ENCODE results near the gene USP53.
"Not testable (repeated sequence)": the region's sequence is repeated elsewhere in the genome, so short reads cannot be mapped to it uniquely, and the experiment has no call there.

USP53 gene

DNA sequence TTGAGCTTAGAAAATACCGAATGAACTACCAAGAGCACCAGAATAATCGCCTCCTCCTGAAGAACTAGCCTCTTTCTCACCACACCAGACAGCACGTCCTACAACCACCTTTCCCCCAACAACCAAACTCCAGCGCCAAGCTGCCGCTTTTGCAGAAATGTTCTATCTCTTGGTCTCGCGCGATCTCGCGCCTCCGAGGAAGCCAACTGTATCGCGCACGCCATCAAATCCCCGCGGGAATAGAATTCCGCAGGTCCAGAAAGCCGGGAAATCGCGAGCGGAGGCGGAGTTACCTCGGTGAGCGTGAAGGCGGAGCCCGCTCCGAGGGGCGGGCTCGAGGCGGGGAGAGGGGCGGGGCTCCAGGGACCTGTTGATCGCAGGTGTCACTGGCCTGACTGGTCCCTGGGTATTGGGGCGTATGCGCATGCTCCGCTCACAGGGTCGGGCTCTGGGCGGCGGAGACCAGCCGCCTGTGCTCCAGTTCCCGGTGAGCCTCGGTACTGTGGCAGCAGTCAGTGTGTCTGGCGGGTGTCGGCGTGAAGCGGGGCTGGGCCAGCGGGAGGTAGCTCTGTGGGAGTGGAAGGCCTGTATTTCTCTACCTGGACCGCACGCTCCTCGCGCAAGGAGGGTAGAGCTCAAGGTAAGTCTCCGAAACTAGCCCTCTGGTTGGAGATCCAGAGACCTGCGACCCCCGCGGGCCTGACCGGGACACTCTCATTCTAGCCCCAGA is at the start of gene USP53:
TSS of gene USP53 (plus strand) at position 480 of the 730 bp plus-strand sequence. CDS start 27,047 bp downstream, outside the sequence.
- Histone ChIP-seq H3K9me3 (ENCODE audit: control insufficient read depth, low read depth, low read length) (no peaks in the 10 kb centered on the region), H3K9ac (ENCODE audit: low read length) (peak within 1 kb of the TSS; percentile 82), H3K4me3 (ENCODE audit: low read length) (peak within 1 kb of the TSS; percentile 80), H3K27ac (ENCODE audit: low read length) (peak within 1 kb of the TSS; percentile 88), H3K4me1 (ENCODE audit: control insufficient read depth, low read depth, low read length) (peaks cover 9% of the 10 kb centered on the region), H3K27me3 (ENCODE audit: control insufficient read depth, insufficient read depth, low read length) (peaks cover 13% of the 10 kb centered on the region), H3K36me3 (ENCODE audit: control insufficient read depth, low read depth, low read length) (no peaks in the 10 kb centered on the region)

DNA sequence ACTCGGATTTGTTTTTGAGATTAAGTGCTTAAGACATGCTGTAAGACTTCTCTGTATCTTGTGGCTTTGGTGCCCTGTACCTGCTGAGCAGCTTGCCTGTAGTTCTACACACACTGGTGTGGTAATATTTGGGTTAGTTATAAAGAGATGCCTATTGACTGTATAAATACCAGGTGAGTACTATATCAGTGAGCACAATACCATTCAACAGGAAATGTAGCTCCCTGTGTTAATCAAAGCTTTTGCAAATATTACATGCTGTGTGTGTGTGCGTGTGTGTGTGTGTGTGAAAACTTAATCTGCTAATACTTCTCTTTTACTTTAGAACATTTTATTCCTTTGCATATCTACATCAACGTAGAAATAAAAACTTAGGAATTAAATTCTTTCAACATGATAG is 46.7 kb upstream of the USP53 start:
- Histone ChIP-seq H3K4me3 (ENCODE audit: low read length) (no peak overlapping the region), H3K9ac (ENCODE audit: low read length) (no peak overlapping the region), H3K4me1 (ENCODE audit: control insufficient read depth, low read depth, low read length) (no peaks in the 10 kb centered on the region), H3K27ac (ENCODE audit: low read length) (no peak overlapping the region), H3K36me3 (ENCODE audit: control insufficient read depth, low read depth, low read length) (no peaks in the 10 kb centered on the region), H3K9me3 (ENCODE audit: control insufficient read depth, low read depth, low read length) (no peaks in the 10 kb centered on the region), H3K27me3 (ENCODE audit: control insufficient read depth, insufficient read depth, low read length) (no peaks in the 10 kb centered on the region)

DNA sequence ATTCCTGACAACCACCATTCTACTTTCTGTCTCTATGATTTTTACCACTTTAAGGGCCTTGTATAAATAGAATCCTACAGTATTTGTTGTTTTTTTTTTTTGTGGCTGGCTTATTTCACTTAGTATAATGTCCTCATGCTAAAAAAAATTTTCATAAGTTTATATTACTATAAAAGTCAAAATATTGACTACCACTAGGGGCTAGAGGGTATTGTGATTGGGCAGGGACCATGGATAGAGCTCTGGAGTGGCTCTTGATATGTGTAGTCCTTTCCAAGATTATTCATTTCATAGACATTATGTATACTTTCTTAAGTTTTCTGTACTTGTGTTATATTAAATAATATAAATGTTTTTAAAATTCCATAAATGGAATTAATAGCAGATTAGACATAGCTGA is 42.3 kb upstream of the USP53 start:
- H3K4me1 ChIP-seq (ENCODE audit: control insufficient read depth, low read depth, low read length) = no peaks in the 10 kb centered on the region
- H3K27me3 ChIP-seq (ENCODE audit: control insufficient read depth, insufficient read depth, low read length) = no peaks in the 10 kb centered on the region
- no peak overlapping the region for H3K27ac ChIP-seq (ENCODE audit: low read length)
- no peak overlapping the region for H3K9ac ChIP-seq (ENCODE audit: low read length)
- no peaks in the 10 kb centered on the region for H3K9me3 ChIP-seq (ENCODE audit: control insufficient read depth, low read depth, low read length)
- no peaks in the 10 kb centered on the region for H3K36me3 ChIP-seq (ENCODE audit: control insufficient read depth, low read depth, low read length)
- H3K4me3 ChIP-seq (ENCODE audit: low read length) = no peak overlapping the region

DNA sequence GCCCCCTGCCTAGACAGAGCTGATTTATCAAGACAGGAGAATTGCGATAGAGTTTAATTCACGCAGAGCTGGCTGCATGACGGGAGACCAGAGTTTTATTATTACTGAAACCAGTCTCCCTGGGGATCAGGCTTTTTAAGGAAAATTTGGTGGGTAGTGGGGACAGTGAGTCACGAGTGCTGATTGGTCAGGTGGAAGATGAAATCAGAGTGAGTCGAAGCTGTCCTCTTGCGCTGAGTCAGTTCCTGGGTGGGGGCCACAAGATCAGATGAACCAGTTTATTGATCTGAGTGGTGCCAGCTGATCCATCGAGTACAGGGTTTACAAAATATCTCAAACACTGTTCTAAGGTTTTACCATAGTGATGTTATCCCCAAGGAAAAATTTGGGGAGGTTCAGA is 40.3 kb upstream of the USP53 start:
- Histone ChIP-seq H3K4me1 (ENCODE audit: control insufficient read depth, low read depth, low read length) (no peaks in the 10 kb centered on the region), H3K9ac (ENCODE audit: low read length) (no peak overlapping the region), H3K9me3 (ENCODE audit: control insufficient read depth, low read depth, low read length) (no peaks in the 10 kb centered on the region), H3K4me3 (ENCODE audit: low read length) (no peak overlapping the region), H3K27me3 (ENCODE audit: control insufficient read depth, insufficient read depth, low read length) (no peaks in the 10 kb centered on the region), H3K27ac (ENCODE audit: low read length) (no peak overlapping the region), H3K36me3 (ENCODE audit: control insufficient read depth, low read depth, low read length) (no peaks in the 10 kb centered on the region)

DNA sequence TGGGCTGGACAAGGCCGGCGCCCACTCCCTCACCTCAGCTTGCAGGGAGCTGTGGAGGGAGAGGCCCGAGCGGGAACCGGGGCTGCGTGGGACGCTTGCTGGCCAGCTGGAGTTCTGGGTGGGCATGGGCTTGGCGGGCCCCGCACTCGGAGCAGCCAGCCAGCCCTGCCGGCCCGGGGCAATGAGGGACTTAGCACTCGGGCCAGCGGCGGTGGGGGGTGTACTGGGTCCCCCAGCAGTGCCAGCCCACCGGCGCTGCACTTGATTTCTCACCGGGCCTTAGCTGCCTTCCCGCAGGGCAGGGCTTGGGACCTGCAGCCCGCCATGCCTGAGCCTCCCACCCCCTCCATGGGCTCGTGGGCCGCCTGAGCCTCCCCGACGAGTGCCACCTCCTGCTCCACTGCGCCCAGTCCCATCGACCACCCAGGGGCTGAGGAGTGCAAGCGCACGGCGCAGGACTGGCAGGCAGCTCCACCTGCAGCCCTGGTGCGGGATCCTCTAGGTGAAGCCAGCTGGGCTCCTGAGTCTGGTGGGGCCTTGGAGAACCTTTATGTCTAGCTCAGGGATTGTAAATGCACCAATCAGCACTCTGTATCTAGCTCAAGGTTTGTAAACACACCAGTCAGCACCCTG is 38.7 kb upstream of the USP53 start:
- H3K9ac ChIP-seq (ENCODE audit: low read length); H3K27ac ChIP-seq (ENCODE audit: low read length); H3K9me3 ChIP-seq (ENCODE audit: control insufficient read depth, low read depth, low read length); H3K36me3 ChIP-seq (ENCODE audit: control insufficient read depth, low read depth, low read length); H3K27me3 ChIP-seq (ENCODE audit: control insufficient read depth, insufficient read depth, low read length); H3K4me1 ChIP-seq (ENCODE audit: control insufficient read depth, low read depth, low read length); H3K4me3 ChIP-seq (ENCODE audit: low read length): not testable (repeated sequence)

DNA sequence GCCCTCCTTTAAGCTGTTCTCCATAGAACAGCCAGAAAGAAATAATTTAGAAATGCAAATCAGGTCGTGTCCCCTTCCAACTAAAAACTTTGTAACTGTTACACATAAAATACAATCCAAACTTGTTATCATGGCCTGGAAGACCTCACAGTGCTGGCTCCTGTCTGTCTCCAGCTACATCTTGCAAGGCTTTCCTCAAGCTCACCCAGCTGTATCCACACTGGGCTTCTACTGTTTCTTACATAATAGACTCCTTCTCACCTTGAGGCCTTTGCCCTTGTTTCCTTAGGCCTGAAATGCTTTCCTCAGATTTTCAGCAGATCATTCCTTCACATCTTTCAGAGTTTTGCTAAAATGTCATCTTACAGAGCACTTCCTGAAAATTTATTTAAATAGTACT is 33.5 kb upstream of the USP53 start:
- H3K27me3 ChIP-seq (ENCODE audit: control insufficient read depth, insufficient read depth, low read length) = no peaks in the 10 kb centered on the region
- no peak overlapping the region for H3K27ac ChIP-seq (ENCODE audit: low read length)
- H3K36me3 ChIP-seq (ENCODE audit: control insufficient read depth, low read depth, low read length) = no peaks in the 10 kb centered on the region
- H3K4me1 ChIP-seq (ENCODE audit: control insufficient read depth, low read depth, low read length) = no peaks in the 10 kb centered on the region
- H3K4me3 ChIP-seq (ENCODE audit: low read length) = no peak overlapping the region
- H3K9ac ChIP-seq (ENCODE audit: low read length) = no peak overlapping the region
- H3K9me3 ChIP-seq (ENCODE audit: control insufficient read depth, low read depth, low read length) = no peaks in the 10 kb centered on the region

DNA sequence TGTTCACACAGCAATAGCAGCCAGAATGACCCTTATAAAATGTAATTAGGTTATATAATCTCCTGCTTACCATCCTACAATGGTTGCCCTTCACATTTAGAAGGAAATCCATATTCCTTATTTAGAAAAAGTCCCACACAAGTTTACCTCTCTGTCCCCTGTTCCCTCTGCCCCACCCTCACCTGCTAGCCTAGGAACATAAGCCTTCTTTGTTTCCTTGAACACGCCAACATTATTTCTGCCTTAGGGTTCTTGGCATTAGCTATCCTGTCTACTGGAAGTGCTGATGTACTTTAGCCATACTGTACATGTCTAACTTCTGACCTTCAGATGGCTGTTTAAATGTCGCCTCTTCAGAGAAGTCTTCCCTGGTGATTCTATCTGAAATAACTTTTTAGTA is 28.4 kb upstream of the USP53 start:
- Histone ChIP-seq H3K9me3 (ENCODE audit: control insufficient read depth, low read depth, low read length) (no peaks in the 10 kb centered on the region), H3K4me1 (ENCODE audit: control insufficient read depth, low read depth, low read length) (no peaks in the 10 kb centered on the region), H3K27ac (ENCODE audit: low read length) (no peak overlapping the region), H3K27me3 (ENCODE audit: control insufficient read depth, insufficient read depth, low read length) (no peaks in the 10 kb centered on the region), H3K9ac (ENCODE audit: low read length) (no peak overlapping the region), H3K4me3 (ENCODE audit: low read length) (no peak overlapping the region), H3K36me3 (ENCODE audit: control insufficient read depth, low read depth, low read length) (no peaks in the 10 kb centered on the region)

DNA sequence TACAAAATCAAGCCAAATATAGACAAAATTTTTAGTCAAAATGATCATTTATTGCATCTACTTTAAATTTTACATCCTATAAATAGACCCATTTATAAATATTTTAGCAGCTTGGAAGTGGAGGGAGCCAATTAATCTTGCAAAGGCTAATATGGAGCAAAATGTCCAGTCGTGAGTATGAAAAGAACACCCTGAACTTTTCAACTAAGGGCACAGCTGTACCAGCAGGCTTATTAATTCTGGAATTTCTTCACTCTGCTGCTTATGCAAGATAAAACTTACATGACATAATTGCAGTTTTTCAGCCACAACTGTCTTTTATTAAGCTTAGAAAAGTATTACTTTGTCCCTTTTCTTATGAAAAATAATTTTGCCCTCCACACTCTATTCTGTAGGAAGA is 22.9 kb upstream of the USP53 start:
- no peaks in the 10 kb centered on the region for H3K36me3 ChIP-seq (ENCODE audit: control insufficient read depth, low read depth, low read length)
- no peak overlapping the region for H3K27ac ChIP-seq (ENCODE audit: low read length)
- no peaks in the 10 kb centered on the region for H3K4me1 ChIP-seq (ENCODE audit: control insufficient read depth, low read depth, low read length)
- H3K4me3 ChIP-seq (ENCODE audit: low read length) = no peak overlapping the region
- no peaks in the 10 kb centered on the region for H3K9me3 ChIP-seq (ENCODE audit: control insufficient read depth, low read depth, low read length)
- no peaks in the 10 kb centered on the region for H3K27me3 ChIP-seq (ENCODE audit: control insufficient read depth, insufficient read depth, low read length)
- H3K9ac ChIP-seq (ENCODE audit: low read length) = no peak overlapping the region

DNA sequence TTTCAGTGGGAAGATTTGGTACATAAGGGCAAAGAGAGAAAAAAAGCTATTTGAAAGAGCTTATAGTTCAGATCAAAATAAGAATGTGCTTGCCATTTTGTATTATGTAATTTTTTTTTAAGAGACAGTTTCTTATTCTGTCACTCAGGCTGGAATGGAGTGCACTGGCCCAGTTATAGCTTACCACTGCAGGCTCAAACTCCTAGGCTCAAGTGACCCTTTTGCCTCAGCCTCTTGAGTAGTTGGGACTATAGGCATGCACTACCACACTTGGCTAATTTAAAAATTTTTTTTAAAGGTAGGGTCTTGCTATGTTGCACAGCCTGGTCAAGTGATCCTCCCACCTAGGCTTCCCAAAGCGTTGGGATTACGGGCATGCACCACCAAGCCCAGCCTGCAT is 22.2 kb upstream of the USP53 start:
- H3K27ac ChIP-seq (ENCODE audit: low read length) = no peak overlapping the region
- no peaks in the 10 kb centered on the region for H3K27me3 ChIP-seq (ENCODE audit: control insufficient read depth, insufficient read depth, low read length)
- H3K4me3 ChIP-seq (ENCODE audit: low read length) = no peak overlapping the region
- H3K4me1 ChIP-seq (ENCODE audit: control insufficient read depth, low read depth, low read length) = no peaks in the 10 kb centered on the region
- no peak overlapping the region for H3K9ac ChIP-seq (ENCODE audit: low read length)
- H3K9me3 ChIP-seq (ENCODE audit: control insufficient read depth, low read depth, low read length) = no peaks in the 10 kb centered on the region
- no peaks in the 10 kb centered on the region for H3K36me3 ChIP-seq (ENCODE audit: control insufficient read depth, low read depth, low read length)

DNA sequence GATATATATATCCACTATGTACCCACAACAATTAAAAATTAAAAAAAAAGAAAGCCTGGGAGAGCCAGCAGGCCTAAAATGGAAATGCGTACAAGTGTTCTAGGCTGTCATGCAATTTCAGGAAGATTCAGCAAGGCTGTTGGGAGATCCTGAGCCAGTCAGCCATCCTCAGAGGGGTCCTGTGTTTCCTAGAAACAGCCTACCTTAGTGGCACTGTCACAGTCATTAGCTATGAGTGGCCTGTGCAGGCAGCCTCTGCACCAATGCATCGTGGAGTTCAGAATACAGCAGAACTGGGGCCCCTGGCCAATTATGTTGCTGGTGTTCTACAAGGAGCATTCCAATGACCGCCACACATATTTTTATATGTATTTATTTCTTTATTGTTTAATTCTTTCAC is 21.0 kb upstream of the USP53 start:
- no peaks in the 10 kb centered on the region for H3K27me3 ChIP-seq (ENCODE audit: control insufficient read depth, insufficient read depth, low read length)

DNA sequence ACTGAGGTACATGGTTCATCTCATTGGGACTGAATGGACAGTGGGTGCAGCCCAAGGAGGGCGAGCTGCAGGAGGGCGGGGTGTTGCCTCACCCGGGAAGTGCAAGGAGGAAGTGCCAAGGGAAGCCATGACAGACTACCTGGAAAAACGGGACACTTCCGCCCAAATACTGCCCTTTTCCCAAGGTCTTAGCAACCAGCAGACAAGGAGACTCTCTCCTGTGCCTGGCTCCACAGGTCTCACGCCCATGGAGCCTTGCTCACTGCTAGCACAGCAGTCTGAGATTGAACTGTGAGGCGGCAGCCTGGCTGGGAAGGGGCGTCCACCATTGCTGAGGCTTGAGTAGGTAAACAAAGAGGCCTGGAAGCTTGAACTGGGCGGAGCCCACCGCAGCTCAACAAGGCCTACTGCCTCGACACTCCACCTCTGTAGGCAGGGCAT is 14.7 kb upstream of the USP53 start:
- no peaks in the 10 kb centered on the region for H3K27me3 ChIP-seq (ENCODE audit: control insufficient read depth, insufficient read depth, low read length)
- H3K36me3 ChIP-seq (ENCODE audit: control insufficient read depth, low read depth, low read length) = no peaks in the 10 kb centered on the region
- H3K9me3 ChIP-seq (ENCODE audit: control insufficient read depth, low read depth, low read length) = no peaks in the 10 kb centered on the region
- no peaks in the 10 kb centered on the region for H3K4me1 ChIP-seq (ENCODE audit: control insufficient read depth, low read depth, low read length)
- no peak overlapping the region for H3K9ac ChIP-seq (ENCODE audit: low read length)
- no peak overlapping the region for H3K4me3 ChIP-seq (ENCODE audit: low read length)
- no peak overlapping the region for H3K27ac ChIP-seq (ENCODE audit: low read length)

More for the DNA sequence above, 21.0 kb upstream of the USP53 start:
- no peak overlapping the region for H3K27ac ChIP-seq (ENCODE audit: low read length)
- no peaks in the 10 kb centered on the region for H3K9me3 ChIP-seq (ENCODE audit: control insufficient read depth, low read depth, low read length)
- H3K36me3 ChIP-seq (ENCODE audit: control insufficient read depth, low read depth, low read length) = no peaks in the 10 kb centered on the region
- H3K4me1 ChIP-seq (ENCODE audit: control insufficient read depth, low read depth, low read length) = no peaks in the 10 kb centered on the region
- H3K9ac ChIP-seq (ENCODE audit: low read length) = no peak overlapping the region
- no peak overlapping the region for H3K4me3 ChIP-seq (ENCODE audit: low read length)

DNA sequence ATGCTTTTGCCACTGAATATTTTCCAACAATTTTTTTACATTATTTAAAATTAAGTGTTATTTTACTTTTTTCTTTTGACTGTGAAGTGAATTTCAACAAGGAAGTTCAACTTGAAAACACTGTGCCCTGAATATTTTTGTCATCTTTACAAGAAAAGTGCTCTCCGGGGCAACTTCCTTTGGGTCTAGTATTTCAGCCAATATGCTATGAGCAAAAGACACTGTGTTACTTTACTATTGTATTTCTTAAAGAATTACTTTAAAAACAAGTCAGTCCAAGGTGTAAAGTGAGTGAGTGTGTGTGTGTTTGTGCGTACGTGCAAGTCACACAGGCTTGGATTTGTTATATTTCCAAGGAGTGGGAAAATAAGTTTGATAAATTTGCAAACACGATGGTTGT is 7.6 kb upstream of the USP53 start:
- no peaks in the 10 kb centered on the region for H3K36me3 ChIP-seq (ENCODE audit: control insufficient read depth, low read depth, low read length)
- no peaks in the 10 kb centered on the region for H3K27me3 ChIP-seq (ENCODE audit: control insufficient read depth, insufficient read depth, low read length)
- no peaks in the 10 kb centered on the region for H3K9me3 ChIP-seq (ENCODE audit: control insufficient read depth, low read depth, low read length)
- H3K4me1 ChIP-seq (ENCODE audit: control insufficient read depth, low read depth, low read length) = no peaks in the 10 kb centered on the region
- no peak overlapping the region for H3K9ac ChIP-seq (ENCODE audit: low read length)
- no peak overlapping the region for H3K4me3 ChIP-seq (ENCODE audit: low read length)
- no peak overlapping the region for H3K27ac ChIP-seq (ENCODE audit: low read length)

Measured in iPS-18a (cell line).